ENCODE results near the gene CALHM5. TPM values are rescaled to one million over a fixed set of nuclear protein-coding genes. Genes with fewer than 3 reads are reported as not detected.

CALHM5 gene
- total and polyA plus RNA-seq, 10 of the 15 experiments (the other 5 are each of a cell fraction or from before 2014, with no cell fraction given) = not detected

DNA sequence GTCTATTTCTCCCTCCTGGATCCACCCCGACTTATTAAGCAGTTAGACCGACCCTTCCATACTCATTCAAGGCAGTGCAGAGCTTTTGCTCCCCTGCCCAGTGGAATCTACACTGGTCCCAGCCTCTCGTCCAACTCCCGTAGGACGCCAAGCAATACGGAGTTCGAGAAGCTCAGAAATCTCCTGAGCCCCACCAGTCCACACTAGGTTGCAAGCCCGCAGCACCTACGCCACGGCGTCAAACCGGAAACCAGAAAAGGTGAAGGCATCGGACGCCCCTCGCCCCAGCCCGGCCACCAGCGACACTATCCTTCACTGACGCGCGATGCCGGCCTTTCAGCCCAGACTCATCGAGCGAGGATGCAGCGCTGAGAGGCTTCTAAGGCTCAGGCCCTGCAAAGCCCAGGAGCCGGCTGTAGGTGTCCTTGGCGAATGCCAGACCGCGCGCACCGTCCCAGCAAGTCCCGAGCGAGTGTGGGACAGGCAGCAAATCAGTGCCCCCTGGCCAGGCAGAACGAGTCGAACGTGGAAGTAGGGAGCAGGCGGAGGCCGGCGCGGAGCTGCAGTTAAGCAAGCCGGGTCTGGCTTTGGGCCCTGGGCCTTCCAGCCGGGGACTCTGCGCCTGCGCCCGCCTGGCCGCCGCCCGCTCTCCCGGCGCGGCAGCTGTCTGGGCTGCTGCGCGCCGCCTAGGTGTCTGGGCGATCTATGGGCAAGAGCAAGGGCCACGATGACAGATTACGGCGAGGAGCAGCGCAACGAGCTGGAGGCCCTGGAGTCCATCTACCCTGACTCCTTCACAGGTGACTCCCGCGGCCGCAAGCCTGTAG is 59.6 kb downstream of the CALHM5 start, which contains the start of gene RWDD1 (continued):
- TF ChIP-seq GATAD2B (conservative IDR thresholded peaks at IDR 0.05; ENCODE audit: low read depth) = 0 out of 2 replicates have a peak, but pooled peaks have one; percentile 77
- no peak for TF ChIP-seq RAD51 (IDR thresholded peaks at IDR 0.05)
- no peak for TF ChIP-seq NFIC (IDR thresholded peaks at IDR 0.05; ENCODE audit: low read depth, low read length)
- TF ChIP-seq YY1 (IDR thresholded peaks at IDR 0.05; ENCODE audit: low read depth, low read length) = peak; percentile 91
- TF ChIP-seq SPI1 (IDR thresholded peaks at IDR 0.05; ENCODE audit: borderline replicate concordance, insufficient read depth, low read depth, low read length) = no peak
- TF ChIP-seq, protein P1, sequence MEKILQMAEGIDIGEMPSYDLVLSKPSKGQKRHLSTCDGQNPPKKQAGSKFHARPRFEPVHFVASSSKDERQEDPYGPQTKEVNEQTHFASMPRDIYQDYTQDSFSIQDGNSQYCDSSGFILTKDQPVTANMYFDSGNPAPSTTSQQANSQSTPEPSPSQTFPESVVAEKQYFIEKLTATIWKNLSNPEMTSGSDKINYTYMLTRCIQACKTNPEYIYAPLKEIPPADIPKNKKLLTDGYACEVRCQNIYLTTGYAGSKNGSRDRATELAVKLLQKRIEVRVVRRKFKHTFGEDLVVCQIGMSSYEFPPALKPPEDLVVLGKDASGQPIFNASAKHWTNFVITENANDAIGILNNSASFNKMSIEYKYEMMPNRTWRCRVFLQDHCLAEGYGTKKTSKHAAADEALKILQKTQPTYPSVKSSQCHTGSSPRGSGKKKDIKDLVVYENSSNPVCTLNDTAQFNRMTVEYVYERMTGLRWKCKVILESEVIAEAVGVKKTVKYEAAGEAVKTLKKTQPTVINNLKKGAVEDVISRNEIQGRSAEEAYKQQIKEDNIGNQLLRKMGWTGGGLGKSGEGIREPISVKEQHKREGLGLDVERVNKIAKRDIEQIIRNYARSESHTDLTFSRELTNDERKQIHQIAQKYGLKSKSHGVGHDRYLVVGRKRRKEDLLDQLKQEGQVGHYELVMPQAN (conservative IDR thresholded peaks at IDR 0.05) = peak; percentile 79
- no peak for TF ChIP-seq NFXL1 (IDR thresholded peaks at IDR 0.05; ENCODE audit: borderline replicate concordance)
- TF ChIP-seq, protein P2, sequence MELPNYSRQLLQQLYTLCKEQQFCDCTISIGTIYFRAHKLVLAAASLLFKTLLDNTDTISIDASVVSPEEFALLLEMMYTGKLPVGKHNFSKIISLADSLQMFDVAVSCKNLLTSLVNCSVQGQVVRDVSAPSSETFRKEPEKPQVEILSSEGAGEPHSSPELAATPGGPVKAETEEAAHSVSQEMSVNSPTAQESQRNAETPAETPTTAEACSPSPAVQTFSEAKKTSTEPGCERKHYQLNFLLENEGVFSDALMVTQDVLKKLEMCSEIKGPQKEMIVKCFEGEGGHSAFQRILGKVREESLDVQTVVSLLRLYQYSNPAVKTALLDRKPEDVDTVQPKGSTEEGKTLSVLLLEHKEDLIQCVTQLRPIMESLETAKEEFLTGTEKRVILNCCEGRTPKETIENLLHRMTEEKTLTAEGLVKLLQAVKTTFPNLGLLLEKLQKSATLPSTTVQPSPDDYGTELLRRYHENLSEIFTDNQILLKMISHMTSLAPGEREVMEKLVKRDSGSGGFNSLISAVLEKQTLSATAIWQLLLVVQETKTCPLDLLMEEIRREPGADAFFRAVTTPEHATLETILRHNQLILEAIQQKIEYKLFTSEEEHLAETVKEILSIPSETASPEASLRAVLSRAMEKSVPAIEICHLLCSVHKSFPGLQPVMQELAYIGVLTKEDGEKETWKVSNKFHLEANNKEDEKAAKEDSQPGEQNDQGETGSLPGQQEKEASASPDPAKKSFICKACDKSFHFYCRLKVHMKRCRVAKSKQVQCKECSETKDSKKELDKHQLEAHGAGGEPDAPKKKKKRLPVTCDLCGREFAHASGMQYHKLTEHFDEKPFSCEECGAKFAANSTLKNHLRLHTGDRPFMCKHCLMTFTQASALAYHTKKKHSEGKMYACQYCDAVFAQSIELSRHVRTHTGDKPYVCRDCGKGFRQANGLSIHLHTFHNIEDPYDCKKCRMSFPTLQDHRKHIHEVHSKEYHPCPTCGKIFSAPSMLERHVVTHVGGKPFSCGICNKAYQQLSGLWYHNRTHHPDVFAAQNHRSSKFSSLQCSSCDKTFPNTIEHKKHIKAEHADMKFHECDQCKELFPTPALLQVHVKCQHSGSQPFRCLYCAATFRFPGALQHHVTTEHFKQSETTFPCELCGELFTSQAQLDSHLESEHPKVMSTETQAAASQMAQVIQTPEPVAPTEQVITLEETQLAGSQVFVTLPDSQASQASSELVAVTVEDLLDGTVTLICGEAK (IDR thresholded peaks at IDR 0.05; ENCODE audit: borderline replicate concordance) = peak; percentile 71; the same call in 1 of the 2 replicates
- peak; percentile 92 for TF ChIP-seq FOXK2 (IDR thresholded peaks at IDR 0.05)
- peak; percentile 99 for TF ChIP-seq MYC (IDR thresholded peaks at IDR 0.05; ENCODE audit: insufficient read depth, insufficient read length, insufficient replicate concordance, low read length, severe bottlenecking)
- TF ChIP-seq ZSCAN29 (IDR thresholded peaks at IDR 0.05) = 0 out of 2 replicates have a peak, but pooled peaks have one; percentile 41
- TF ChIP-seq SMAD5 (IDR thresholded peaks at IDR 0.05; ENCODE audit: low read depth) = peak; percentile 84; the same call in 1 of the 2 replicates
- no peak for TF ChIP-seq RCOR1 (conservative IDR thresholded peaks at IDR 0.05; ENCODE audit: low read depth, low read length)
- no peak for TF ChIP-seq RAD21 (IDR thresholded peaks at IDR 0.05; ENCODE audit: insufficient read depth, low read depth, low read length)
- no peak for TF ChIP-seq GABPA (IDR thresholded peaks at IDR 0.05; ENCODE audit: low read depth)
- 0 out of 2 replicates have a peak, but pooled peaks have one; percentile 12 for TF ChIP-seq SMC3 (IDR thresholded peaks at IDR 0.05; ENCODE audit: borderline replicate concordance, low read length)
- TF ChIP-seq NR2C1 (IDR thresholded peaks at IDR 0.05) = peak; percentile 56
- no peak; the same call in 1 of the 2 replicates for TF ChIP-seq RBBP5 (conservative IDR thresholded peaks at IDR 0.05)
- TF ChIP-seq POLR2A (IDR thresholded peaks at IDR 0.05; ENCODE audit: low read depth, low read length) = peak; percentile 93
- TF ChIP-seq, protein P3, sequence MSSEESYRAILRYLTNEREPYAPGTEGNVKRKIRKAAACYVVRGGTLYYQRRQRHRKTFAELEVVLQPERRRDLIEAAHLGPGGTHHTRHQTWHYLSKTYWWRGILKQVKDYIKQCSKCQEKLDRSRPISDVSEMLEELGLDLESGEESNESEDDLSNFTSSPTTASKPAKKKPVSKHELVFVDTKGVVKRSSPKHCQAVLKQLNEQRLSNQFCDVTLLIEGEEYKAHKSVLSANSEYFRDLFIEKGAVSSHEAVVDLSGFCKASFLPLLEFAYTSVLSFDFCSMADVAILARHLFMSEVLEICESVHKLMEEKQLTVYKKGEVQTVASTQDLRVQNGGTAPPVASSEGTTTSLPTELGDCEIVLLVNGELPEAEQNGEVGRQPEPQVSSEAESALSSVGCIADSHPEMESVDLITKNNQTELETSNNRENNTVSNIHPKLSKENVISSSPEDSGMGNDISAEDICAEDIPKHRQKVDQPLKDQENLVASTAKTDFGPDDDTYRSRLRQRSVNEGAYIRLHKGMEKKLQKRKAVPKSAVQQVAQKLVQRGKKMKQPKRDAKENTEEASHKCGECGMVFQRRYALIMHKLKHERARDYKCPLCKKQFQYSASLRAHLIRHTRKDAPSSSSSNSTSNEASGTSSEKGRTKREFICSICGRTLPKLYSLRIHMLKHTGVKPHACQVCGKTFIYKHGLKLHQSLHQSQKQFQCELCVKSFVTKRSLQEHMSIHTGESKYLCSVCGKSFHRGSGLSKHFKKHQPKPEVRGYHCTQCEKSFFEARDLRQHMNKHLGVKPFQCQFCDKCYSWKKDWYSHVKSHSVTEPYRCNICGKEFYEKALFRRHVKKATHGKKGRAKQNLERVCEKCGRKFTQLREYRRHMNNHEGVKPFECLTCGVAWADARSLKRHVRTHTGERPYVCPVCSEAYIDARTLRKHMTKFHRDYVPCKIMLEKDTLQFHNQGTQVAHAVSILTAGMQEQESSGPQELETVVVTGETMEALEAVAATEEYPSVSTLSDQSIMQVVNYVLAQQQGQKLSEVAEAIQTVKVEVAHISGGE (CRISPR knock-in tag; IDR thresholded peaks at IDR 0.05) = no peak
- TF ChIP-seq NR2C2 (IDR thresholded peaks at IDR 0.05; ENCODE audit: borderline replicate concordance, control insufficient read depth, insufficient read length, low read depth) = peak; percentile 95
- no peak for TF ChIP-seq DPF2 (IDR thresholded peaks at IDR 0.05)
